HG03565 (cell line): Measurements from ENCODE around the gene DCUN1D2.
A peak's percentile ranks its signal among the peaks of the same experiment; 100 is the strongest.

Source experiments
- ATAC-seq: cut with Tn5 transposase; IDR thresholded peaks from one replicate; pipeline ENCODE4 v1.9.1; 2021; ENCODE audit warnings: mild to moderate bottlenecking, moderate library complexity; ENCODE audit not compliant: unreplicated experiment

DCUN1D2 gene

GRCh38 chr13:113520571-113520970, 30.1 kb upstream of the DCUN1D2 start:
- ATAC-seq: no peak

GRCh38 chr13:113519556-113519955, 29.0 kb upstream of the DCUN1D2 start:
- no peak for ATAC-seq

GRCh38 chr13:113518076-113518803, 27.7 kb upstream of the DCUN1D2 start:
- ATAC-seq: no peak

GRCh38 chr13:113514847-113515246, 24.3 kb upstream of the DCUN1D2 start:
- ATAC-seq: no peak

GRCh38 chr13:113513761-113514160, 23.2 kb upstream of the DCUN1D2 start:
- ATAC-seq: no peak

GRCh38 chr13:113511361-113511760, 20.9 kb upstream of the DCUN1D2 start:
- ATAC-seq: no peak

- no peak for ATAC-seq
Measured at GRCh38 chr13:113510871-113511270, 20.4 kb upstream of the DCUN1D2 start.

GRCh38 chr13:113509989-113510388, 19.5 kb upstream of the DCUN1D2 start:
- ATAC-seq: no peak

- no peak for ATAC-seq
Measured at GRCh38 chr13:113508521-113509254, 18.2 kb upstream of the DCUN1D2 start.

- ATAC-seq: no peak
Measured at GRCh38 chr13:113507505-113508345, 17.2 kb upstream of the DCUN1D2 start.

- no peak for ATAC-seq
Measured at GRCh38 chr13:113506871-113507388, 16.4 kb upstream of the DCUN1D2 start.

GRCh38 chr13:113506025-113506685, 15.6 kb upstream of the DCUN1D2 start:
- no peak for ATAC-seq

GRCh38 chr13:113502686-113503085, 12.2 kb upstream of the DCUN1D2 start:
- ATAC-seq: no peak

- ATAC-seq: no peak
Measured at GRCh38 chr13:113500530-113501265, 10.2 kb upstream of the DCUN1D2 start.

GRCh38 chr13:113499936-113500335, 9.4 kb upstream of the DCUN1D2 start:
- ATAC-seq: no peak

- no peak for ATAC-seq
Measured at GRCh38 chr13:113498905-113499304, 8.4 kb upstream of the DCUN1D2 start.

GRCh38 chr13:113497217-113497616, 6.7 kb upstream of the DCUN1D2 start:
- ATAC-seq: no peak

GRCh38 chr13:113495494-113496210, 5.1 kb upstream of the DCUN1D2 start:
- no peak for ATAC-seq

- peak; percentile 21 for ATAC-seq
Measured at GRCh38 chr13:113493315-113493951, 2.9 kb upstream of the DCUN1D2 start.
